ENCODE results near the gene FRG2.
"Not testable (repeated sequence)": the region's sequence is repeated elsewhere in the genome, so short reads cannot be mapped to it uniquely, and the experiment has no call there.

DNA sequence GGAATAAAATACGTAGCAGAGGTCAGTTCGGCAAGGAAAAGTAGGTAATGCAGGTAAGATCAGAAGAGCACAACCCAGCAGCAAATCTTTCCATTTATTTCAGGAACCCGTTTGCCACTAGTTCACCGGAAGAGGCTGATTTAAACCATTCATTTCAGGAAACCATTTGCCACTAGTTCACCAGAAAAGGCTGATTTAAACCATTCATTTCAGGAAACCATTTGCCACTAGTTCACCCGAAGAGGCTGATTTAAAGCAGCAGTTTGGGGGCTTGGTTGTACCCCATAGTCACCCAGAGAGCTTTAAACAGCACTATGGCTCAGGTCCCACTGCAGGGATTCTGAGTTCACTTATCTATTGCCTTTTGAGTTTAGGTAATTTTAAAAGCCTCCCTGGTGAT is 4.2 kb upstream of the FRG2 start:
- not testable (repeated sequence) for TF ChIP-seq POLR2A (IDR thresholded peaks at IDR 0.05)
- TF ChIP-seq, protein P1, sequence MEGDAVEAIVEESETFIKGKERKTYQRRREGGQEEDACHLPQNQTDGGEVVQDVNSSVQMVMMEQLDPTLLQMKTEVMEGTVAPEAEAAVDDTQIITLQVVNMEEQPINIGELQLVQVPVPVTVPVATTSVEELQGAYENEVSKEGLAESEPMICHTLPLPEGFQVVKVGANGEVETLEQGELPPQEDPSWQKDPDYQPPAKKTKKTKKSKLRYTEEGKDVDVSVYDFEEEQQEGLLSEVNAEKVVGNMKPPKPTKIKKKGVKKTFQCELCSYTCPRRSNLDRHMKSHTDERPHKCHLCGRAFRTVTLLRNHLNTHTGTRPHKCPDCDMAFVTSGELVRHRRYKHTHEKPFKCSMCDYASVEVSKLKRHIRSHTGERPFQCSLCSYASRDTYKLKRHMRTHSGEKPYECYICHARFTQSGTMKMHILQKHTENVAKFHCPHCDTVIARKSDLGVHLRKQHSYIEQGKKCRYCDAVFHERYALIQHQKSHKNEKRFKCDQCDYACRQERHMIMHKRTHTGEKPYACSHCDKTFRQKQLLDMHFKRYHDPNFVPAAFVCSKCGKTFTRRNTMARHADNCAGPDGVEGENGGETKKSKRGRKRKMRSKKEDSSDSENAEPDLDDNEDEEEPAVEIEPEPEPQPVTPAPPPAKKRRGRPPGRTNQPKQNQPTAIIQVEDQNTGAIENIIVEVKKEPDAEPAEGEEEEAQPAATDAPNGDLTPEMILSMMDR (IDR thresholded peaks at IDR 0.05), result not testable (repeated sequence)

Measured in uterus (tissue), 2 donors.